PFSK-1 (cell line): ENCODE data around the gene ARHGAP6.

ENCODE experiments used
- FOXP2 ChIP-seq: optimal IDR thresholded peaks from 2 replicates; pipeline ENCODE3; 2011; ENCODE audit warnings: borderline replicate concordance, control low read depth, inconsistent platforms; ENCODE audit not compliant: insufficient read depth; ENCODE audit errors: extremely low read length, extremely low read depth
- POLR2AphosphoS5 ChIP-seq: IDR thresholded peaks from 2 replicates; pipeline ENCODE4 v1.6.1; 2012; ENCODE audit warnings: low read depth, mild to moderate bottlenecking, control low read depth, low read length, moderate library complexity
- REST ChIP-seq, 2 experiments: IDR thresholded peaks; 2 replicates each; pipeline versions ENCODE4 v1.6.1 to v1.8.0; 2011 to 2012; ENCODE audit warnings: low read depth in 2 of 2, low read length in 2 of 2, control low read depth in 1 of 2, inconsistent platforms in 1 of 2, mild to moderate bottlenecking in 1 of 2, moderate library complexity in 1 of 2; ENCODE audit not compliant: insufficient read depth in 1 of 2
- SIN3A ChIP-seq: IDR thresholded peaks from 2 replicates; pipeline ENCODE4 v1.6.1; 2012; ENCODE audit warnings: mild to moderate bottlenecking, low read length, moderate library complexity, borderline replicate concordance; ENCODE audit not compliant: insufficient read depth
- TAF1 ChIP-seq: IDR thresholded peaks from 2 replicates; pipeline ENCODE4 v1.6.1; 2012; ENCODE audit warnings: low read length, control low read depth, borderline replicate concordance; ENCODE audit not compliant: insufficient read depth

Gene ARHGAP6

DNA sequence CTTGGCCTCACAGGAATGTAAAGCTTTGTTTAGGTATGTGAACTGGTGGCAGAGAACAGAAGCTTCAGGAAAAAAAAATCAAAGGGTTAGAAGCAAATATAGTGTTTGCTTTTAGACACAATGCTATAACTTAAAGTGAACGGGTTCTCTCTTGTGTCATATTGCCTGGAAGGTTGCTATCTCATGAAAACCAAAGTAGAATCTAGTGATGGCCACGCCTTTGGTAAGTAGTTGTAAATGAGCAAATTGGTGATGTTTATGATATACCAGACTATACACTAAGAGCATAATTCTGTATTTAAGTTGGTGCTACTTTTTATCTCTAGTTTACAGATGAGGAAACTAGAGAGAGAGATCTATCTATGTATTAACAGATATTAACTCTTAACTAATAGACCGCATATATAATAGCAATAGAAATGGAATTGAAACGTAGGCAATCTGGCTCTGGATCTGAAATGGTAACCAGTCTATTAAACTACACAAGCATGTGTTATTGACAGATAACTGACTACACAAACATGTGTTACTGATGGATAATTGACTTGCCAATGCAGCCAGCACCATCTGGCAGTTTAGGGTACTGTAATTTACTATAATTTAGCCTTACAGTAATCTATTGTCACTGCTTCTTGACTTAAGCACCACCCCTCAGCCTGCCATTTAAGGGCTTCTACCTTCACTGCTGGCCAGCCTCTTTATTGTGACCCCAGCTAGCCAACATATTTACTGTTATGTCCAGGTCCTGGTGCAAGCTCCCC lies 513.7 kb downstream of the ARHGAP6 start:
- no peak for TF ChIP-seq REST (IDR thresholded peaks at IDR 0.05; ENCODE audit: insufficient read depth in 1 of 2, low read depth in 2 of 2, low read length in 2 of 2)
- no peak for TF ChIP-seq SIN3A
- TF ChIP-seq POLR2AphosphoS5, result no peak
- TF ChIP-seq TAF1, result no peak
- TF ChIP-seq FOXP2, result no peak

DNA sequence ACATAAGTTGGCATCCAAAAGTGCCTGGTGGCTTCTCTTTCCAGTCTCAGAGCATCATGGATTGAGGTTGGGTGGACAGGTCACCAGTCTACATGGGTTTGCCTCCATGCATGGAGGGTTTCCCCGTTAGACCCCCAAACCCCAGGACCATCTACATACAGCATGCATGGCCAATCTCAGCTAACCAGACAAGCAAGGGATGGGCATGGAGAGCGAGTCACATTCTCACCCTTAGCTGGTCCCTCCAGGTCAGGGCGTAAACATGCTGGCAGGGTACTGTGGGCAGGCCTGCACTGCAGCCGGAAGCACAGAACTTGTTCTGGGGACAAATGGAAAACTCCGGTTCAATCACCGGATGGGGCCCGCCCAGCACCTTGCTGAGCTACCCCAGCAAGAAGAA lies 517.3 kb downstream of the ARHGAP6 start:
- no peak for TF ChIP-seq SIN3A
- TF ChIP-seq FOXP2, result no peak
- TF ChIP-seq REST (IDR thresholded peaks at IDR 0.05; ENCODE audit: insufficient read depth in 1 of 2, low read depth in 2 of 2, low read length in 2 of 2), result no peak
- no peak for TF ChIP-seq POLR2AphosphoS5
- TF ChIP-seq TAF1, result no peak

- TF ChIP-seq TAF1, result no peak
- no peak for TF ChIP-seq SIN3A
- TF ChIP-seq REST (IDR thresholded peaks at IDR 0.05; ENCODE audit: insufficient read depth in 1 of 2, low read depth in 2 of 2, low read length in 2 of 2), result no peak
- TF ChIP-seq FOXP2, result no peak
- no peak for TF ChIP-seq POLR2AphosphoS5
These were observed 519.3 kb downstream of the ARHGAP6 start for GRCh38 chrX:11146411-11146810.

DNA sequence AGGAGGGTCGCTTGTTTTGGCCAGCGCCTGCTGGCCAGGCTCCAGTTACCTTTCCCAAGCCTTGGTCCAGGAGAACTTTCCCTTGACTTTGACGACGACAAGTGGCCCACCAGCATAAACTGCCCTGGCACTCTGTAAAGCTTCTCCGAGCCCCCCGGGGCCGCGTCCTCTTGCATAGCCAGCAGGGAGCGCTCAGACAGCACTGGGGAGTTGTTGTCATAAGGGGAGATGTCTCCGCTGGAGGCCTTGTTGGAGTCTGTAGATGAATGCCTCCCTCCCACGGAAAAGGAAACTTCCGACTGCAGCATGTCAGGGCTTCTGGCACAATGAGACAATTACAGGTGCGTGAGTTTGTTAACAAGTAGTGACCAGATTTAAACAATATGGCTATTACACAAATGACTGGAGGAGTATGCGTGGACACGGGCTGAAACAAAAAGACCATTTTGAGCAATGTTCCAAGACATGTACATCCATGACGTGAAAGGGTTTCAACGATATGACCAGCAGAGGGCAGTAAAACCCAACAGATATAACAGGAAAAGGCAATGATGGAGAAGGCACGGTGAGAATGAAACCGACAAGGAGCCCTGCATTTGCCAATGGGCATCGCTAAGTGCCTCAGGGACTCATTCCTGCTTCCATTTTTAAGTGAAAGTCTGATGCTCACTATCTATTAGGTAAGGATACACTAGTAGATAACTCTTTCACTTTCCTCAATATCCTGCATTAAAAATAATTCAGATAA lies 521.6 kb downstream of the ARHGAP6 start:
- TF ChIP-seq FOXP2, result no peak
- TF ChIP-seq TAF1, result no peak
- TF ChIP-seq POLR2AphosphoS5, result no peak
- no peak for TF ChIP-seq REST (IDR thresholded peaks at IDR 0.05; ENCODE audit: insufficient read depth in 1 of 2, low read depth in 2 of 2, low read length in 2 of 2)
- no peak for TF ChIP-seq SIN3A
